Stimulated activated CD4-positive, alpha-beta T cell treated with anti-CD3 and anti-CD28 coated beads, TNF-alpha, amount 100 ng/mL, for 1 hour (primary cell): ENCODE data around the gene ULBP2.
"Not testable (repeated sequence)": the region's sequence is repeated elsewhere in the genome, so short reads cannot be mapped to it uniquely, and the experiment has no call there.

Source experiments
- DNase-seq, 3 donors: peaks; one replicate each; pipeline ENCODE4 v3.0.0-alpha.2; 2020; ENCODE audit warnings: low read depth in 3 of 3, low spot score in 1 of 3

Gene ULBP2

DNA sequence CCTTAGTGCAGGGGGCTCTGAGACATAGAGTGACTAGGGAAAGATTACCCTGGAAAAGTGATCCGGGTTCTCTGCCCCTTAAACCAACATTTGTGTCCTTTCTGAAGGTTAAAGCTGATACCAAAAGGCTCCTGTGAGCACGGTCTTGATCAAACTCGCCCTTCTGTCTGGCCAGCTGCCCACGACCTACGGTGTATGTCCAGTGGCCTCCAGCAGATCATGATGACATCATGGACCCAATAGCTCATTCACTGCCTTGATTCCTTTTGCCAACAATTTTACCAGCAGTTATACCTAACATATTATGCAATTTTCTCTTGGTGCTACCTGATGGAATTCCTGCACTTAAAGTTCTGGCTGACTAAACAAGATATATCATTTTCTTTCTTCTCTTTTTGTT is 6.8 kb downstream of the ULBP2 start:
- DNase-seq: no peak

DNA sequence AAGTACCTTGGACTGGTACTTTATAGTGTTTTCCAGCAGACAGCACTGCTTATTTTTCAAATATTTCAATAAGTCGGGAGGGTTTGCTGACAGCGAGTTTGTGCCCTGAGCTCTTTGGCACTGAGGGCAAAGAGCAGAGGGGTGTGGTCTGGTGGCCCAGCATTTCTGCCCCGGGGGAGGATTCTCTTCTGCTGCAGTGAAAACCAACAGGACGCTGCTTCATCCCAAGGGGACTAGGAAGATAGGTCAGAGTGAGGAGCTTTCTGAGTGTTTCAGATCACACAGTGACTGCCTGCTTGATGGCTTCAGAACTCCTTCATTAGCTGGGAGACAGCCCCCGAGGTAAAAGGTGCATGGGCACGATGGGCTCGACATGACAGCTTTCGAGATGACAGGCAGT is 8.6 kb downstream of the ULBP2 start:
- DNase-seq: no peak

DNA sequence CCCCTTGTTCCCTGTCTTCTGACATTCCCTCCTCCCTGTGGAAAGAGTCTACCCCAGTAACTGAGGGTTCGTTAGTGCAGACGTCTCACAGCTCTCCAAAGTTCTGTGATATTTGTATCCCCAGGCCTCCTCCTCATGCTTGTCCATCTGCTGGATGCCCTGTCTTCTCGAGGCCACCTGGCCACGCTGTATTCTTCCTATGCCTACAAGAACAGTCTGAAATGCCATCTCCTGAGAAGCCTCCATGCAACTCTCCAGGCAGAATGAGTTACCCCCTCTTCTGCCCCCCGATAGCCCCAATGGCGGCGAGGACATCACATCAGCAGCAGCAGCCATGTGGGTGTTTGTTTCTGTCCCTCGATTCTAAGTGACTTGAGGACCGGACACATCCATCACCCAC is 9.3 kb downstream of the ULBP2 start:
- DNase-seq: no peak

DNA sequence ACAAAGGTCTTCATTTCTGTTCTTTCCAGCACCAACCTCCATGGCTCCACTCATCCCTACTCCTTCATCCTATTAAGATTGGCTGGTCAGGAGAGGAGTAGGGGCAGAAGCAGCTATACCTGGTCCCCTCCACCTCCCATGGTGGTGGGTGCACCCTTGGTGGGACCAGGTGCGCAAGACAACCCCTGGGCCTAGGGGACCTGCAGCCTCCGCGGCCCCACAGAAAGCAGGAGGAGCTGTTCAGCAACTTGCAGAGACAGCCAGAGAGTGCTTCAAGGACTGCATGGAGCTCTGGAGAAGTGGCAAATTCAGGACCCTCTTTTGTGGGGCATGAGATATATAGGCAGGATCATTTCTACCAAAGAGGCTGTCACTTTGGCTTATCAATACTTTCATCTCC is 9.8 kb downstream of the ULBP2 start:
- DNase-seq: no peak

GRCh38 chr6:149953390-149953789 is 11.6 kb downstream of the ULBP2 start:
- not testable (repeated sequence) for DNase-seq

- not testable (repeated sequence) for DNase-seq
Observed at GRCh38 chr6:149953934-149954327, 12.1 kb downstream of the ULBP2 start.

GRCh38 chr6:149954328-149954983 is 12.6 kb downstream of the ULBP2 start:
- not testable (repeated sequence) for DNase-seq

GRCh38 chr6:149954984-149955653 is 13.3 kb downstream of the ULBP2 start:
- DNase-seq: not testable (repeated sequence)

- not testable (repeated sequence) for DNase-seq
Observed at GRCh38 chr6:149955654-149956317, 14.0 kb downstream of the ULBP2 start.

DNA sequence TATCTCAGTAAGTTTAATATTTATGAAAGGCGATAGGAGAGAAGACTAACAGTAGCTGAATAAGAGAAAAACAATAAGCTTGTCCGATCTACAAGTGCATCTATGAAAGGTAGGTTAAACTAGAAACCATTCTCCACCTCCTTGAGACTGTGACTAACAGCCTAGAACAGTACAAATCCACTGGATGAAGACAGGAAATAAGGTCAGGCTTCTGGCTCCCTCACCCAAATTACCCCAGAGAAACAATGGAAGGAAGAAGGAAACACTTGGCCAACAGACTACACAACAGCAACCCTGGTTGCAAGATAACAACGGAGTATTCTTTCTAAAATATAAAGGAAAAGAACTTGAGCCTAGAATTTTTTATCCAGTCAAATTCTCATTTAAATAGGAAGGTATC is 16.3 kb downstream of the ULBP2 start:
- DNase-seq: not testable (repeated sequence)

DNA sequence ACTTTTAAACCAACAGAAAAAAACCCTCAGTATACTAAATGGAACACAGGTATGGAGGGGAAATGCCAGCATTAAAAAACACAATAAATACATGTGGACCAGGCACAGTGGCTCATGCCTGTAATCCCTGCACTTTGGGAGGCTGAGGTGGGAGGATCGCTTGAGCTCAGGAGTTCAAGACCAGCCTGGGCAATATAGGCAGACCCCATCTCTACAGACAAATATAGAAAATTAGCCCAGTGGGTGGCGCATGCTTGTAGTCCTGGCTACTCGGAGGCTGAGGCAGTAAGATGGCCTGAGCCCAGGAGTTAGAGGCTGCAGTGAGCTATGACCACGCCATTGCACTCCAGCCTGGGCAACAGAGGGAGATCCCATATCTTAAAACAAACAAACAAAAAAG is 18.0 kb downstream of the ULBP2 start:
- DNase-seq: not testable (repeated sequence)

GRCh38 chr6:149960488-149960887 is 18.7 kb downstream of the ULBP2 start:
- DNase-seq: no peak

GRCh38 chr6:149961728-149962425 is 20.1 kb downstream of the ULBP2 start:
- DNase-seq: no peak

DNA sequence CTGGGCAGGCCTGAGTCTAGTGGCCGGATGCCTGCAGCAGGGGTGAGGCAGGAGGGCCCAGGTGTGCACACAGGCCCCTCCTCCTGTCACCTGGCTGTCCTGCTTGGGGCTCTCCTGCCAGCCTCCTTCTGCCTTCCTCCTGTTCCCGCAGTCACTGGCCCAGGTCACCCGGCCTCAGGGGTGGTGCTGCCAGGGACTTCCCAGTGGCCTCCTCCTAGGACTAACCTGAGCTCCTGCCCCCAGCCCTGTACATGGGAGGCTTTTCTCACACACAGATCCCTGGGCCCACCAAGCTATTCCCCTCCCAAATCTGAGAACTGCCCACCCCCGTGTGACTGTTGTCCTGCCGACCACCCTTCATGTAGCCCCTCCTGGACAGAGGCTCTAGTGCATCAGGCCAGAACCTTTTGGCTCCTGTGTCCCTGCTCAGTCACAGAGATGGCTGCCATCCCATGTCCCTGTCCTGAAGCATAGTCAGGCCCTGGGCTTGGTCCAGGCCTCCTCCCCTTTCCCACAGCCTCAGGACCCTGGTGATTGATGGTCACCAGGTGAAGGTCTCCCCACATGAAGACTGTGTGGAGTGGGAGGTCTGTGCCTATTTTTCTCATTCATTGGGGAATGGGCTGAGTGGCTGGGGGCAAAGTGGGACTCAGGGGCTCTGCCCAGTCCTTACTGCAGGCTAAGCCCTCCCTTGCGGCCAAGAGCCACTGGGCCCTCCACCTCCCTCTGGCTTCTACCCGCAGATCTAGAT is 20.8 kb downstream of the ULBP2 start:
- no peak for DNase-seq

- DNase-seq: no peak
Observed at GRCh38 chr6:149963212-149963461, 21.3 kb downstream of the ULBP2 start.

DNA sequence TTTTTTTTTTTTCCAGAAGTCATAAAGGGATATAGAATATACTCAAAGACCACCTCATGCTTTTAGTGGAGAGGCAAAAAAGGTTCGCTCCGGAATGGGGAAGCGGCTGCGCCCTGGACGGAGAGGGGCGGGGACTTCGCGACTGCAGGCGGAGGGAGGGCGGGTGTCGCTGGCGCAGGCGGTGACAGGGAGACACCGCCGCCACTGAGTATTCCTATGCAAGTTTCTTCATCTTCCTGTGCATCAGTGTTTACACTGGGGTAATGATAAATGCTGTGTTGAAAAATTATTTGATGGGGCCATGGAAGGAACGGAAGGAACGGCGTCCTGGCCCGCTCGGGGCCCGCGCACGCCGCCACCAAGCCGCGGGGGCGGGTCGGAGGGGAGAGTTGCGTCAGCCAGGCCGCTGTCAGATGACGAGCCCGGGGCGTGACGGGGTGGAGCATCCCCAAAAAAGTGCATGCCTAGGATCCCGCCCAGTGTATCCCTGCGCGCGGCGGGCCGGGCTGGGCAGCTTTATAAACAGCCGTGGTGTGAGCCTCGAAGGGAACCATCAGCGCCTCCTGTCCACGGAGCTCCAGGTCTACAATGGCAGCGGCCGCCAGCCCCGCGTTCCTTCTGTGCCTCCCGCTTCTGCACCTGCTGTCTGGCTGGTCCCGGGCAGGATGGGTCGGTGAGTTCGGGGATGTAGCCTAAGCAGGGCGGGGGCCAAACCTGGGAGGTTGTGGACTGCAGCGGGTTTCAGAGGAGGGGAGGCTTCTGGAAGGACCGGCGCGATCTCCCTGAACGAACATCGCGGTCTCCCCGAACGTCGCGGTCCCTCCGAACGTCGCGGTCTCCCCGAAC is 21.9 kb downstream of the ULBP2 start, which contains the start of gene ULBP1:
Gene ULBP1 (plus strand): TSS at position 482 of the 846 bp plus-strand sequence. CDS start 107 bp downstream, at position 589.
- peak in 2 of 3 donors; percentile 25 to 76 for DNase-seq

DNA sequence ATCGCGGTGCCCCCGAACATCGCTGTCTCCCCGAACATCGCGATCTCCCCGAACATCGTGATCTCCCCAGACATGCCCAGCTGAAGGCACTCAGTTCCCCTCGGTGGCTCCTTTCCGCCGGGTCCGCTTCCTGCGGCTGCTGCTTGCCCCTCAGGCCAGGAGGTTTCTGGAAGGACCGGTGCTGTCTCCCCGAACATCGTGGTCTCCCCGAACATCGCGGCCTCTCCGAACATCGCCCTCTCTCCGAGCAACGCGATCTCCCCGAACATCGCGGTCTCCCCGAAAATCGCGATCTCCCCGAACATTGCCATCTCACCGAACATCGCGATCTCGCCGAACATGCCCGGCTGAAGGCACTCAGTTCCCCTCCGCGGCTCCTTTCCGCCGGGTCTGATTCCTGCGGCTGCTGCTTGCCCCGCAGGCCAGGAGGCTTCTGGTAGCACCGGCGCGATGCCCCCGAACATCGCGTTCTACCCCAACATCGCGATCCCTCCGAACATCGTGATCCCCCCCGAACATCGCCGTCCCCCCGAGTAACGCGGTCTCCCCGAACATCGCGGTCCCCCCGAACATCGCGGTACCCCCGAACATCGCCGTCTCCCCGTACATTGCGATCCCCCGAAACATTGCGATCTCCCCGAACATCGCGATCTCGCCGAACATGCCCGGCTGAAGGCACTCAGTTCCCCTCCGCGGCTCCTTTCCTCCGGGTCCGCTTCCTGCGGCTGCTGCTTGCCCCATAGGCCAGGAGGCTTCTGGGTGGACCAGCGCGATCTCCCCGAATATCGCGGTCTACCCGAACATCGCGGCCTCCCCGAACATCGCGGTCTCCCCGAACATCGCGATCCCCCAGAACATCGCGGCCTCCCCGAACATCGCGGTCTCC is 22.7 kb downstream of the ULBP2 start:
- no peak for DNase-seq

GRCh38 chr6:149965194-149966020 is 23.6 kb downstream of the ULBP2 start:
- no peak for DNase-seq
